Activated T-cell treated with anti-CD3 and anti-CD28 coated beads for 1 hour (primary cell): ENCODE measurements around the gene GPX4.
A peak's percentile ranks its signal among the peaks of the same experiment; 100 is the strongest.

Experiments used
- DNase-seq: peaks from one replicate; pipeline ENCODE4 v3.0.0-alpha.2; 2020; ENCODE audit warnings: low read depth

The GPX4 gene

GRCh38 chr19:1130771-1131717 is 27.2 kb downstream of the GPX4 start:
- DNase-seq, result no peak

- peak; percentile 79 for DNase-seq
Observed at GRCh38 chr19:1131718-1132551, 28.1 kb downstream of the GPX4 start.

GRCh38 chr19:1132552-1133383 is 29.0 kb downstream of the GPX4 start:
- DNase-seq, result no peak

GRCh38 chr19:1133471-1133929 is 29.7 kb downstream of the GPX4 start:
- peak; percentile 44 for DNase-seq

- no peak for DNase-seq
Observed at GRCh38 chr19:1134431-1134830, 30.6 kb downstream of the GPX4 start.

GRCh38 chr19:1135454-1135853 is 31.7 kb downstream of the GPX4 start:
- DNase-seq, result no peak

GRCh38 chr19:1136201-1136600 is 32.4 kb downstream of the GPX4 start:
- DNase-seq, result no peak

- no peak for DNase-seq
Observed at GRCh38 chr19:1136621-1137317, 33.0 kb downstream of the GPX4 start.

- DNase-seq, result no peak
Observed at GRCh38 chr19:1138121-1138520, 34.3 kb downstream of the GPX4 start.

- no peak for DNase-seq
Observed at GRCh38 chr19:1139126-1139525, 35.3 kb downstream of the GPX4 start.

- no peak for DNase-seq
Observed at GRCh38 chr19:1140272-1141027, 36.7 kb downstream of the GPX4 start.

- no peak for DNase-seq
Observed at GRCh38 chr19:1141944-1142343, 38.1 kb downstream of the GPX4 start.

GRCh38 chr19:1143828-1144399 is 40.1 kb downstream of the GPX4 start:
- DNase-seq, result no peak

GRCh38 chr19:1144741-1145140 is 40.9 kb downstream of the GPX4 start:
- DNase-seq, result no peak

GRCh38 chr19:1145635-1146411 is 42.0 kb downstream of the GPX4 start:
- DNase-seq, result no peak

- no peak for DNase-seq
Observed at GRCh38 chr19:1146412-1146699, 42.6 kb downstream of the GPX4 start.

- DNase-seq, result no peak
Observed at GRCh38 chr19:1146858-1147780, 43.3 kb downstream of the GPX4 start.

GRCh38 chr19:1147934-1148549 is 44.2 kb downstream of the GPX4 start:
- no peak for DNase-seq
